Neural cell (in vitro differentiated cells): ENCODE measurements around the gene BNC2. TPM values are rescaled to one million over a fixed set of nuclear protein-coding genes. Genes with fewer than 3 reads are reported as not detected.

Experiments used
- H2AFZ ChIP-seq: fragments of 200-600, 300-800 bp; sonication (generic), shearing (Covaris generic); 2 replicates; pipeline ENCODE4 v1.6.0; 2014; ENCODE audit warnings: low read depth, mild to moderate bottlenecking, antibody characterized with exemption, low read length, moderate library complexity
- H3F3A ChIP-seq: fragments of 200-600 bp; shearing (Covaris generic); 2 replicates; pipeline ENCODE4 v1.6.1; 2016; ENCODE audit warnings: mild to moderate bottlenecking, moderate library complexity, mixed read lengths, antibody characterized with exemption, low read length; ENCODE audit not compliant: insufficient read depth, poor library complexity, severe bottlenecking
- H3K27ac ChIP-seq: fragments of 200-600, 300-800 bp; sonication (generic), shearing (Covaris generic); 2 replicates; pipeline ENCODE4 v1.5.1; 2014; ENCODE audit warnings: mild to moderate bottlenecking, low read length, moderate library complexity
- H3K27me3 ChIP-seq: fragments of 300-800, 200-600 bp; sonication (generic), shearing (Covaris generic); 2 replicates; pipeline ENCODE4 v1.6.0; 2014; ENCODE audit warnings: mild to moderate bottlenecking, low read depth, low read length, moderate library complexity; ENCODE audit not compliant: insufficient read depth
- H3K36me3 ChIP-seq: fragments of 300-800, 200-600 bp; sonication (generic), shearing (Covaris generic); 2 replicates; pipeline ENCODE4 v1.5.1; 2014; ENCODE audit warnings: mild to moderate bottlenecking, antibody characterized with exemption, low read length, moderate library complexity; ENCODE audit not compliant: insufficient read depth
- H3K4me2 ChIP-seq: fragments of 300-800, 200-600 bp; sonication (generic), shearing (Covaris generic); 2 replicates; pipeline ENCODE4 v1.6.0; 2014; ENCODE audit warnings: mild to moderate bottlenecking, low read length
- H3K4me3 ChIP-seq: fragments of 300-800, 200-600 bp; sonication (generic), shearing (Covaris generic); 2 replicates; pipeline ENCODE4 v1.5.1; 2014; ENCODE audit warnings: mild to moderate bottlenecking, low read length, moderate library complexity
- H3K79me2 ChIP-seq: fragments of 200-600 bp; shearing (Covaris generic); replicated peaks from 2 replicates; pipeline ENCODE4 v1.6.0; 2014; ENCODE audit warnings: mild to moderate bottlenecking, low read length, moderate library complexity; ENCODE audit not compliant: insufficient read depth
- H3K9ac ChIP-seq: fragments of 300-800, 200-600 bp; sonication (generic), shearing (Covaris generic); 2 replicates; pipeline ENCODE4 v1.6.1; 2016; ENCODE audit warnings: mild to moderate bottlenecking, low read length, mixed read lengths
- H3K9me2 ChIP-seq: fragments of 200-600 bp; shearing (Covaris generic); 2 replicates; pipeline ENCODE4 v1.6.1; 2016; ENCODE audit warnings: mild to moderate bottlenecking, low read length, mixed read lengths; ENCODE audit not compliant: insufficient read depth
- H3K9me3 ChIP-seq: fragments of 200-600, 300-800 bp; sonication (generic), shearing (Covaris generic); 2 replicates; pipeline ENCODE4 v1.6.1; 2016; ENCODE audit warnings: mild to moderate bottlenecking, mixed run types, low read length, moderate library complexity, mixed read lengths
- H4K20me1 ChIP-seq: fragments of 200-600 bp; shearing (Covaris generic); 2 replicates; pipeline ENCODE4 v1.6.1; 2016; ENCODE audit warnings: mild to moderate bottlenecking, mixed run types; ENCODE audit not compliant: insufficient read depth
- CTCF ChIP-seq: fragments of 450-650 bp; IDR thresholded peaks from 2 replicates; pipeline ENCODE4 v1.5.1; 2014; ENCODE audit warnings: antibody characterized with exemption, mild to moderate bottlenecking, moderate library complexity; ENCODE audit not compliant: poor library complexity, severe bottlenecking
- EP300 ChIP-seq: fragments of 450-650 bp; conservative IDR thresholded peaks from 2 replicates; pipeline ENCODE4 v1.6.1; 2014; ENCODE audit warnings: antibody characterized with exemption, mild to moderate bottlenecking, moderate library complexity; ENCODE audit not compliant: poor library complexity, severe bottlenecking
- EZH2 ChIP-seq: fragments of 200-600, 300-800 bp; shearing (Covaris generic), sonication (generic); IDR thresholded peaks from 2 replicates; pipeline ENCODE4 v1.6.1; 2014; ENCODE audit warnings: antibody characterized with exemption, low read length, borderline replicate concordance, mild to moderate bottlenecking; ENCODE audit not compliant: insufficient read depth, poor library complexity, severe bottlenecking
- MXI1 ChIP-seq: fragments of 450-650 bp; conservative IDR thresholded peaks from 2 replicates; pipeline ENCODE4 v1.6.1; 2014; ENCODE audit warnings: antibody characterized with exemption, mild to moderate bottlenecking; ENCODE audit not compliant: poor library complexity, severe bottlenecking
- POLR2AphosphoS5 ChIP-seq: IDR thresholded peaks from 2 replicates; pipeline ENCODE4 v1.6.1; 2012
- RAD21 ChIP-seq: fragments of 450-650 bp; conservative IDR thresholded peaks from 2 replicates; pipeline ENCODE4 v1.6.1; 2014; ENCODE audit warnings: antibody characterized with exemption, mild to moderate bottlenecking, moderate library complexity
- REST ChIP-seq: IDR thresholded peaks from 2 replicates; pipeline ENCODE4 v1.6.1; 2012; ENCODE audit warnings: borderline replicate concordance
- SMC3 ChIP-seq: fragments of 450-650 bp; conservative IDR thresholded peaks from 2 replicates; pipeline ENCODE4 v1.6.1; 2014; ENCODE audit warnings: antibody characterized with exemption, mild to moderate bottlenecking, moderate library complexity; ENCODE audit not compliant: poor library complexity
- TAF1 ChIP-seq: IDR thresholded peaks from 2 replicates; pipeline ENCODE4 v1.6.1; 2012; ENCODE audit warnings: low read depth
- polyA plus RNA-seq: library from polyadenylated mRNA; depleted of rRNA; stranded (reverse); fragments of >200 nt; gene quantifications from 2 replicates; pipeline ENCODE4 v1.2.3, GENCODE V29; 2014

The BNC2 gene
- polyA plus RNA-seq, 1 donor from 2014 or later, result 1.3 TPM

GRCh38 chr9:16407617-16408016 lies 462.9 kb downstream of the BNC2 start:
- no peaks in the 10 kb centered on the region for H3K27me3 ChIP-seq

GRCh38 chr9:16406526-16407225 lies 463.8 kb downstream of the BNC2 start:
- Histone ChIP-seq H3K9me3 (no peaks in the 10 kb centered on the region), H3K9ac (no peak overlapping the region), H3K27ac (no peak overlapping the region), H4K20me1 (no peaks in the 10 kb centered on the region), H2AFZ (no peak overlapping the region), H3F3A (no peaks in the 10 kb centered on the region), H3K4me2 (no peak overlapping the region), H3K9me2 (no peaks in the 10 kb centered on the region), H3K36me3 (no peaks in the 10 kb centered on the region), H3K4me3 (no peak overlapping the region), H3K27me3 (no peaks in the 10 kb centered on the region), H3K79me2 (no peaks in the 10 kb centered on the region)
- TF ChIP-seq EZH2 (no peak), SMC3 (no peak), POLR2AphosphoS5 (no peak), RAD21 (no peak)

More at GRCh38 chr9:16407617-16408016, 462.9 kb downstream of the BNC2 start:
- Histone ChIP-seq H3K79me2 (no peaks in the 10 kb centered on the region), H3K4me3 (no peak overlapping the region), H3K9ac (no peak overlapping the region), H3K9me2 (no peaks in the 10 kb centered on the region), H3F3A (no peaks in the 10 kb centered on the region), H3K4me2 (no peak overlapping the region), H3K36me3 (no peaks in the 10 kb centered on the region), H4K20me1 (no peaks in the 10 kb centered on the region), H3K9me3 (no peaks in the 10 kb centered on the region), H2AFZ (no peak overlapping the region), H3K27ac (no peak overlapping the region)
- TF ChIP-seq EP300 (no peak), CTCF (no peak), SMC3 (no peak), REST (no peak), EZH2 (no peak), TAF1 (no peak), POLR2AphosphoS5 (no peak), RAD21 (no peak), MXI1 (no peak)
